Measurements from ENCODE around the gene SALL1.

The SALL1 gene

DNA sequence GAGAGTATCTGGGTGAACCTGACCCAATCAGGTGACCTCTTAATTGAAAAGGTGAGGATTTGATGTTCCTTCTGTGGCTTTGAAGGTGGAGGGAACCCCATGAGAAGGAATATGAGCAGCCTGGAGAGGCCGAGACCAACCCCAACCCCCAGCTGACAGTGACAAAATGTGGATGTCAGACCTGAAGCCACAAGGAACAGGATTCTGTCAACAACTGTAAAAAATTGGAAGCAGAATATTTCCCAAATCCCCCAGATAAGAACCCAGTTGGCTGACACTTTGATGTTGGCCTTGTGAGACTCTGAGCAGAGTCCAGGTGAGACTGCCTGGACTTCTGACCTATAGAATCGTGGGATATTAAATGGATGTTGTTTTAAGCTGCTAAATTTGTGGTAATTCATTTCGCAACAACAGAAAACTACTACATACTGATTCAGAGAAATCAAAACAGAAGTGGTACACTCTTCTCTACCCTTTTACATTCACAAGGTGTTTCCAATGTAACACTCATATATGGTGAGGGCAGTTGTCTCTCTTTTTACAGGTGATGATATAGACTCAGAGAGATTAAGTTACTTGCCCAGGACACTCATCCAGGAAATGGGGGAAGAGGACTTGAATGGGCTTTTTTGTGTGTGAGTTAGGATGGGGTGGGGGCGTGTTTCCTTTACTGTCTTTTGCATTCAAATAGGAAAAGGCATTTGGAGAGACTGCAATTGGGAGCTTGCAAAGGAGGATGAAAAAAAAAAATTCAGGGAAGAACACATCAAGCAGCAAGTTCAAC is 29.8 kb upstream of the SALL1 start:
- DNase-seq (ENCODE audit: low read depth): no peak
- H3K4me3 ChIP-seq (ENCODE audit: low read length): no peak overlapping the region
- TF ChIP-seq, protein P1, sequence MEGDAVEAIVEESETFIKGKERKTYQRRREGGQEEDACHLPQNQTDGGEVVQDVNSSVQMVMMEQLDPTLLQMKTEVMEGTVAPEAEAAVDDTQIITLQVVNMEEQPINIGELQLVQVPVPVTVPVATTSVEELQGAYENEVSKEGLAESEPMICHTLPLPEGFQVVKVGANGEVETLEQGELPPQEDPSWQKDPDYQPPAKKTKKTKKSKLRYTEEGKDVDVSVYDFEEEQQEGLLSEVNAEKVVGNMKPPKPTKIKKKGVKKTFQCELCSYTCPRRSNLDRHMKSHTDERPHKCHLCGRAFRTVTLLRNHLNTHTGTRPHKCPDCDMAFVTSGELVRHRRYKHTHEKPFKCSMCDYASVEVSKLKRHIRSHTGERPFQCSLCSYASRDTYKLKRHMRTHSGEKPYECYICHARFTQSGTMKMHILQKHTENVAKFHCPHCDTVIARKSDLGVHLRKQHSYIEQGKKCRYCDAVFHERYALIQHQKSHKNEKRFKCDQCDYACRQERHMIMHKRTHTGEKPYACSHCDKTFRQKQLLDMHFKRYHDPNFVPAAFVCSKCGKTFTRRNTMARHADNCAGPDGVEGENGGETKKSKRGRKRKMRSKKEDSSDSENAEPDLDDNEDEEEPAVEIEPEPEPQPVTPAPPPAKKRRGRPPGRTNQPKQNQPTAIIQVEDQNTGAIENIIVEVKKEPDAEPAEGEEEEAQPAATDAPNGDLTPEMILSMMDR (conservative IDR thresholded peaks at IDR 0.05; ENCODE audit: low read length): no peak

DNA sequence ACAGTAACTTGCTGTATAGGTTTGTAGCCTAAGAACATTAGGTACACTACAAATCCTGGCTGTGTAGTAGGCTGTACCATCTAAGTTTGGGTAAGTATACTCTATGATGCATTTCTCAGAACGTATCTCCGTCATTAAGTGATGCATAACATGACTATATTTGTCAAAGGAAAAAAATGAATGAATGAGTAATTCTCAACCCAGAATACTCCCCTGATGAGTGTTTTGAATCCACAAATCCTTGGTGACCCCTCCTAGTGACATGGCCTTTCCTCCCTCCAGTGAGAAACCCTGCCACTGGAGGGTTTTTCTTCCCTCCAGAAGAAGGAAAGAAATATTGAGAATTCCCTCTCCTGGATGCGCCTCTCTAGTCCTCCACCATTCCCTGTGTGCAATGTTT is 24.0 kb upstream of the SALL1 start:
- H3K4me3 ChIP-seq (ENCODE audit: low read length): no peak overlapping the region
- TF ChIP-seq, protein P1 (conservative IDR thresholded peaks at IDR 0.05; ENCODE audit: low read length): no peak
- DNase-seq (ENCODE audit: low read depth): no peak

DNA sequence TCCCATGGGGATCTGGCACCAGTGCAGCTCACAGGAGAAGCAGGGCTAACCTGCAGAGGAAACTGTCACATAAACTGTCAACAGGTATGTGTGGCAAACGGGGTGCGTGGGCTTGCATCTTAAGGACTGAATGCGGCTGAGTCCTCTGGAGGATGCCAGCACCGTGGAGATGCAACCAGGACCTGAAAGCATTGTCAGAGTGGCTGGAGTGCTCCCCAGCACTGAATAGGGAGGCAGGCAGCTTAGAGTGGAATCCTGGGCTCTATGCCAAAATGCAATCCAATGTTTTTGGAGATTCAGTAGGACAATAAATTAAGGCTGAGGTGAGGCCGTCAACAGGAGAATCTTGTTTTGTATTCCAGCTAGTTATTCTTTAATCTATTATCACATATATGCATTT is 21.3 kb upstream of the SALL1 start:
- DNase-seq (ENCODE audit: low read depth): no peak
- TF ChIP-seq, protein P1 (conservative IDR thresholded peaks at IDR 0.05; ENCODE audit: low read length): no peak
- no peak overlapping the region for H3K4me3 ChIP-seq (ENCODE audit: low read length)

DNA sequence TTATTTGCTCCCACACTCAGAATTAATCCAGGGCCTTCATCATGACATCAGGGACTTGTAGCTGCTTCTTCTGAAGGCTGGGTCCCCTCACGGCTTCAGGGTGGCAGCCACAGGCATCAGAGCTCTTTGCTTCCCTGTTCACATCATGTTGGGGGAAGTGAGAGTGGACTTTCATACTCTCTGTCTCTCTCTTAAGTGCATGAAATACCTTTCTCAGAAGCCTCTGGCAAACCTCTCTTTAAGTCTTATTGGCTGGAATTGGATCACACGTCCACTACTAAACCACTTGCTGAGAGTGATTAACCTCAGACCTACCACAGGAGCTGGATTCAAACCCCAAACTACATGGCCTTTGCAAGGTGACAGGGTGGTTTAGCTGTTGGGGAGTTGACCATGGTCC is 17.7 kb upstream of the SALL1 start:
- H3K4me3 ChIP-seq (ENCODE audit: low read length): no peak overlapping the region
- no peak for DNase-seq (ENCODE audit: low read depth)
- TF ChIP-seq, protein P1 (conservative IDR thresholded peaks at IDR 0.05; ENCODE audit: low read length): no peak

DNA sequence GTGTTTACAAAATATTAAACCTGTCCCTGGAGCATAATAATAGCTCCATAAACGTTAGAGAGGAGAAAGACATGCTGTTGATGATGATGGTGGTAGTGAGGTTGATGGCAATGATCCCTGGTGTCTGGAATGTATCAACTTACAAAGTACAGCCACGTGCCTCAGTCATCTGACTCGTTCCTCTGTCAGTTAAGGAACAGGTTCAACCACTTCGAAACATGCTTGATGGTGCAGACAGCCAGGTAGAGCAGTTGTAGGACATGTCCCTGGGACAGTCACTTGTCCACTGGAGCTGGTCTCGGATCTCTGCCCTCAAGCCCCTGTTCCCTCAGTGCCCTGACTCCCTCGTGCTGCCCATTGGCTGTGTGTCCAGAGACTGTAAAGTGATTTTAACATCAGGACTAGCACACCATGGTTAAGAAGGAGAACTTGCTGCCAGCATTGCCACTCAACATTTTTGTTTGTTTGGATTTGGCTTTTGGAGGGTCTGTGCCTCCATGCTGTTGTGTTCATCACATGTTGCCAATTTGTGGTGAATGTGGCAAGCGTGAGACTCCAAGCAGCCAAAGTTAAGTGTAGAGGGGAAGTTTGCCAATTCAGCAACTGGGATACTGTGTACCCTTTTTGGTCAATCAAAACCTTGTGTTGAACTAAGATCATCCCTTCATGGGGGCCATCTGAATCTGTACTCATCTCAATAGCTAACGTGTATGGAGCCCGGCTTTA is 16.3 kb upstream of the SALL1 start:
- H3K4me3 ChIP-seq (ENCODE audit: low read length): no peak overlapping the region
- no peak for DNase-seq (ENCODE audit: low read depth)
- TF ChIP-seq, protein P1 (conservative IDR thresholded peaks at IDR 0.05; ENCODE audit: low read length): no peak

DNA sequence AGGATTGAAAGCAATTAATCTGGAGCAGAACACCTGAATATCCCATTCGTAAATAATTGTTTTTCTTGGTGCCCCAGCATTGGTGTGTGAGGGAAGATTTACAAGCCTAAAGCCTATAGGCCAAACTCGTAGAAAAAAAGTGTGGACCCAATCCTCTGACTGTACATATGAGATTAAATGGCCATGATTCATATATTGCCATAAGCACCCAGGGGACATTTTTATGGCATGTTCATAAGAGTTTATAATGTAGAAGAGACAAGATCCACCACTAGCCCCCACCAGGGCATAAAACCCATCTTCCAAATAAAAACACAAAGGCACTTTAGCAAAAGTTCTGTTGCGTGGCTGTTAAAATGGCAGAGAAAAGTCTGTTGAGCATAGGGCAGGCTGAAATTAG is 15.5 kb upstream of the SALL1 start:
- TF ChIP-seq, protein P1 (conservative IDR thresholded peaks at IDR 0.05; ENCODE audit: low read length): no peak
- DNase-seq (ENCODE audit: low read depth): no peak
- H3K4me3 ChIP-seq (ENCODE audit: low read length): no peak overlapping the region

DNA sequence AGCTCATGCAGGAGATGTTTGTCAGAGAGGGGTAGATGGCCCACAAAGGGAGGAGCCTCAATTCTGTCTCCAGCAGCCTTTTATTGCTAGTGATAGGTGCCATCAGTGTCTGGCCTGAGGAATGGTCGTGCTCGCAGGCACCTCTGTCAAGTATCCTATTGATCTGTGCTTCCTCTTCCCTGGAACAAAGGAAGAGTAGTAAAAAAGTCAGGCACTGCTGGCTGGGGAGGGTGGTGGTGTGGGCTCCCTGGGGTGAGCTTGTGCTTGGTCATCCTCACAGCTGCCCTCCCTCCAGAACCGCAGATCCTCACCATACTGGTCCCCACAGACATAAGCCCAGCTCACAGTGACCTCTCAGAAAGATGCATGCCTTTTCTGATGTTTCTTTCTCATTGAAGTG is 15.0 kb upstream of the SALL1 start:
- H3K4me3 ChIP-seq (ENCODE audit: low read length): no peak overlapping the region
- DNase-seq (ENCODE audit: low read depth): no peak
- TF ChIP-seq, protein P1 (conservative IDR thresholded peaks at IDR 0.05; ENCODE audit: low read length): no peak

All from AG10803 (cell line).